ENCODE results near the gene ABTB1.

ABTB1 gene

DNA sequence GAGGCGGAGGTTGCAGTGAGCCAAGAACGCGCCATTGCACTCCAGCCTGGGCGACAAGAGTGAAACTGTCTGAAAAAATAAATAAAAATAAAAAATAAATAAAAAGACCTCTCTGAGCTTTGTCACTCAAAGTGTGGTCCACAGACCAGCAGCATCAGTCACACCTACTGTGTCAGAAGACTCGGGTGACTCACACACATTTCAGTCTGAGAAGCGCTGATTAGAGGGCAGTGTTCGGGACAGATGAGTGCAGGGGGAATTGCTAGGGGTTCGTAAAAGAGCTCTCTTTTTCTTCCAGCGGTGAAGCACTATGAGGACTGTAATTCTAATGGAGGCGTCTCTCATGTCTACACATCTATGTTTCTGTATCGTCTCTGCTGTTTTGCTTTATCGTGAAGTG is 38.1 kb upstream of the ABTB1 start:
- H3K36me3 ChIP-seq (ENCODE audit: low read depth) = no peaks in the 10 kb centered on the region
- H3K27ac ChIP-seq (ENCODE audit: poor library complexity, severe bottlenecking) = no peak overlapping the region
- H3K9me3 ChIP-seq (ENCODE audit: severe bottlenecking) = no peaks in the 10 kb centered on the region
- ATAC-seq (ENCODE audit: low read depth) (no peak), DNase-seq (ENCODE audit: low spot score) (no peak)
- H3K4me3 ChIP-seq (ENCODE audit: severe bottlenecking) = no peak overlapping the region
- H3K4me1 ChIP-seq (ENCODE audit: insufficient read depth, poor library complexity, severe bottlenecking) = no peaks in the 10 kb centered on the region
- no peaks in the 10 kb centered on the region for H3K27me3 ChIP-seq (ENCODE audit: insufficient read depth, poor library complexity, severe bottlenecking)
- TF ChIP-seq, protein P1, sequence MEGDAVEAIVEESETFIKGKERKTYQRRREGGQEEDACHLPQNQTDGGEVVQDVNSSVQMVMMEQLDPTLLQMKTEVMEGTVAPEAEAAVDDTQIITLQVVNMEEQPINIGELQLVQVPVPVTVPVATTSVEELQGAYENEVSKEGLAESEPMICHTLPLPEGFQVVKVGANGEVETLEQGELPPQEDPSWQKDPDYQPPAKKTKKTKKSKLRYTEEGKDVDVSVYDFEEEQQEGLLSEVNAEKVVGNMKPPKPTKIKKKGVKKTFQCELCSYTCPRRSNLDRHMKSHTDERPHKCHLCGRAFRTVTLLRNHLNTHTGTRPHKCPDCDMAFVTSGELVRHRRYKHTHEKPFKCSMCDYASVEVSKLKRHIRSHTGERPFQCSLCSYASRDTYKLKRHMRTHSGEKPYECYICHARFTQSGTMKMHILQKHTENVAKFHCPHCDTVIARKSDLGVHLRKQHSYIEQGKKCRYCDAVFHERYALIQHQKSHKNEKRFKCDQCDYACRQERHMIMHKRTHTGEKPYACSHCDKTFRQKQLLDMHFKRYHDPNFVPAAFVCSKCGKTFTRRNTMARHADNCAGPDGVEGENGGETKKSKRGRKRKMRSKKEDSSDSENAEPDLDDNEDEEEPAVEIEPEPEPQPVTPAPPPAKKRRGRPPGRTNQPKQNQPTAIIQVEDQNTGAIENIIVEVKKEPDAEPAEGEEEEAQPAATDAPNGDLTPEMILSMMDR (IDR thresholded peaks at IDR 0.05; ENCODE audit: poor library complexity, severe bottlenecking) = no peak

DNA sequence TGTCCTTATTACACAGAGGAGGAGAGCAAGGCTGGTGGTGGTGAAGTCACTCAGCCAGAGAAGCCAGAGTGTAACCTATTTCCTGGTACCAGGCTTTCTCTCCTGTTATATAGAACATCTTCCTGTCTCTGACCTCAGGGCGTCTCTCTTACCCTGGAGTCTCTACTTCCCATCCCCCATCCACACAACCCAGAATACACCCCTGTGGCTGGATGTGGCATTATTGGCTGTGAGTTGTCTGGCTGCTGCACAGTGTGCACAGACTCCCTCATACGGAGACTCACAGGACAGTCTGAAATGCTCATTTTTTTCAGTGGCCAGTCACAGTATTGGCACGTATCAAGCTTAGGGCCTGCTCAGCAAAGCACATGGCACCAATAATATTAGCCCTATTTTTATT is 35.2 kb upstream of the ABTB1 start:
- Histone ChIP-seq H3K4me3 (ENCODE audit: severe bottlenecking) (no peak overlapping the region), H3K36me3 (ENCODE audit: low read depth) (no peaks in the 10 kb centered on the region), H3K27me3 (ENCODE audit: insufficient read depth, poor library complexity, severe bottlenecking) (no peaks in the 10 kb centered on the region), H3K27ac (ENCODE audit: poor library complexity, severe bottlenecking) (no peak overlapping the region), H3K9me3 (ENCODE audit: severe bottlenecking) (no peaks in the 10 kb centered on the region), H3K4me1 (ENCODE audit: insufficient read depth, poor library complexity, severe bottlenecking) (no peaks in the 10 kb centered on the region)
- DNase-seq (ENCODE audit: low spot score) (no peak), ATAC-seq (ENCODE audit: low read depth) (no peak)
- TF ChIP-seq, protein P1 (IDR thresholded peaks at IDR 0.05; ENCODE audit: poor library complexity, severe bottlenecking) = no peak

DNA sequence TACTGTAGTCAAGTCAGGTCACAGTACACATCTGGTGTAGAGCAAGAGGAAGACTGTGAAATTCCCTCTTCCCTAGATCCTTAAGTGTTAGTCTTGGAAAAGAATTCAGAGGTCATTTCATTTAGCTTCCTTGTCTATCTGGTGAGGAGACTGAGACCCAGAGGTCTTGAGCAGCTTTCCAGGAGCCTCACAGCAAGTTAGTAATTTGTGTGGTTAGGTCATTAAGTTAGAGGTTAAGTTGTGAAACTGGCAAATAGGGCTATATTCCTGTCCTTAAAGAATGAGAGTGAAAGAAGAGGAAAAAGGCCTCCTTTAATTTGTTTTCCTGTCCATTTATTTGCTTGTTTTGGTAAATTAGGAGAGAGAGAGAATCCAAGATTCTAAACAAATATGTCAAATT is 34.8 kb upstream of the ABTB1 start:
- ATAC-seq (ENCODE audit: low read depth) (no peak), DNase-seq (ENCODE audit: low spot score) (no peak)
- TF ChIP-seq, protein P1 (IDR thresholded peaks at IDR 0.05; ENCODE audit: poor library complexity, severe bottlenecking) = no peak
- no peaks in the 10 kb centered on the region for H3K27me3 ChIP-seq (ENCODE audit: insufficient read depth, poor library complexity, severe bottlenecking)
- H3K9me3 ChIP-seq (ENCODE audit: severe bottlenecking) = no peaks in the 10 kb centered on the region
- H3K36me3 ChIP-seq (ENCODE audit: low read depth) = no peaks in the 10 kb centered on the region
- H3K4me3 ChIP-seq (ENCODE audit: severe bottlenecking) = no peak overlapping the region
- no peak overlapping the region for H3K27ac ChIP-seq (ENCODE audit: poor library complexity, severe bottlenecking)
- no peaks in the 10 kb centered on the region for H3K4me1 ChIP-seq (ENCODE audit: insufficient read depth, poor library complexity, severe bottlenecking)

DNA sequence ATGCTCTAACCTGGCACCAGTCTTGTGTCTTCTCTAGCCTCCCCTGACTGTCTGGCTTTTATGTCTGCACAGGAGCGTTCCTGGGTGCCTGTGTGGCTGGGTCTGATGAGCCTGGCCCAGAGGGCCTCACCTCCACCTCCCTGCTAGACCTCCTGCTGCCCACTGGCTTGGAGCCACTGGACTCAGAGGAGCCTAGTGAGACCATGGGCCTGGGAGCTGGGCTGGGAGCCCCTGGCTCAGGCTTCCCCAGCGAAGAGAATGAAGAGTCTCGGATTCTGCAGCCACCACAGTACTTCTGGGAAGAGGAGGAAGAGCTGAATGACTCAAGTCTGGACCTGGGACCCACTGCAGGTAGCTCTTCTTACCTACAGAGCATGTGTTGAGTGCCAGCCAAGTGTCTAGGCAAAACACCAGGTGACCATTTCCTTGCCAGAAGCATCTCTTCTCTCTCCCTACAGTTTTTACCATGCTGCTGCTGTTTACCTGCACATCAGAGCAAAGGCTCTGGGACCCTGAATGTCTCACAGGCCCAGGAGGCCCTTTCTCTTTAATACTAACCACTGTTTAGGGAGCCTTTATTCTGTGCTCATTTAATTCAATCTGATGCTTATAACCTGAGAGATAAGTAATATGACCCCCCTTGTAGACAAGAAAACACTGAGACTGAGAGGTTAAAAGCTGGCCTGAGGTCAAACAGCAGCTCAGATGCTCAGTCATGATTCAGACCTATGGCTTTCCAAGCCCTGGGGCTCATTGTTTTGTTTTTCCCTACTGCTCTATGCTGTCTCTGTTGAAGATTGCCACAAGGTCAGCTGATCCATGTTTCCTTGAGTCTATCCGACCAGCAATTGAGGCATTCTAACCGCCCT is 33.3 kb upstream of the ABTB1 start:
- no peaks in the 10 kb centered on the region for H3K27me3 ChIP-seq (ENCODE audit: insufficient read depth, poor library complexity, severe bottlenecking)
- no peaks in the 10 kb centered on the region for H3K4me1 ChIP-seq (ENCODE audit: insufficient read depth, poor library complexity, severe bottlenecking)
- H3K27ac ChIP-seq (ENCODE audit: poor library complexity, severe bottlenecking) = peak overlapping the region; percentile 1
- TF ChIP-seq, protein P1 (IDR thresholded peaks at IDR 0.05; ENCODE audit: poor library complexity, severe bottlenecking) = no peak
- H3K4me3 ChIP-seq (ENCODE audit: severe bottlenecking) = no peak overlapping the region
- H3K9me3 ChIP-seq (ENCODE audit: severe bottlenecking) = no peaks in the 10 kb centered on the region
- no peaks in the 10 kb centered on the region for H3K36me3 ChIP-seq (ENCODE audit: low read depth)
- peak; percentile 76 for ATAC-seq (ENCODE audit: low read depth)
- no peak for DNase-seq (ENCODE audit: low spot score)

DNA sequence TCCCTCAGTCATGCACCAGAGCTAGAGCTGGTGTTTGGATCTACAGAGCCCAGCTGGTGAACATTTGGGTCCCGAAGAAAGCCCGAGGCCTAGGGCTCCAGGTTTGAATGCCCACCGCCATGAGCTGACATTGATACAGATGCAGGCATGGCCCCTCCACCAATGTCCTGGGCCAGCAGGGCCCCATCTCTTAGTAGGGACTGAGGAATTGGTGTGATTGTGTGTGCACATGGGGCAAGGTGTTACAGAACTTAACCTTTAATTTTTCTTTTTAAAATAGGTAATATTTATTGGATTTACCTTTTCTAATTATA is 32.8 kb upstream of the ABTB1 start:
- no peak for ATAC-seq (ENCODE audit: low read depth)
- DNase-seq (ENCODE audit: low spot score) = no peak
- Histone ChIP-seq H3K36me3 (ENCODE audit: low read depth) (no peaks in the 10 kb centered on the region), H3K27ac (ENCODE audit: poor library complexity, severe bottlenecking) (peak overlapping the region; percentile 1), H3K27me3 (ENCODE audit: insufficient read depth, poor library complexity, severe bottlenecking) (no peaks in the 10 kb centered on the region), H3K4me3 (ENCODE audit: severe bottlenecking) (no peak overlapping the region), H3K9me3 (ENCODE audit: severe bottlenecking) (no peaks in the 10 kb centered on the region), H3K4me1 (ENCODE audit: insufficient read depth, poor library complexity, severe bottlenecking) (no peaks in the 10 kb centered on the region)
- TF ChIP-seq, protein P1 (IDR thresholded peaks at IDR 0.05; ENCODE audit: poor library complexity, severe bottlenecking) = no peak
